GM12892 (cell line): ENCODE data around the gene LANCL3.

ENCODE experiments used
- POLR2A ChIP-seq: IDR thresholded peaks from 2 replicates; pipeline ENCODE4 v1.6.1; 2011; ENCODE audit warnings: low read depth, low read length, control low read depth
- TAF1 ChIP-seq: IDR thresholded peaks from 2 replicates; pipeline ENCODE4 v1.6.1; 2011; ENCODE audit warnings: low read depth, mild to moderate bottlenecking, control low read depth, low read length, borderline replicate concordance

DNA sequence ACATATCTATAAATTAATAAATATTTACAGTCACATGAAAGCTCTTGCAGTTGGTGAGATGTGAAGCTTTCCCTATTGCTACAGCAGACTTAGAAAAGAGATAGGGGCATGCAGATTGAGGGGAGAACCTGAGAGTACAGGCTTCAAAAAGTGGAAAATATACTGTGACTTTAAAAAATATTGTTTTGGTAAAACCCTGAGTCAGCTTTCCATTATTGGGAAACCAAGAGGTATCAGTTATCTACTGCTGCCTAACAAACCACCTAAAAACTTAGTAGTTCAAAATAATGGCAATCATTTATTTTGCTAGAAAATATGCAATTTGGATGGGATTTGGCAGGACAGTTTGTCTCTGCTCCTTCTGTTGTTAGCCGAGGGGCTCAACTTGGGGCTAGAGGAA lies 38.3 kb downstream of the LANCL3 start:
- TF ChIP-seq POLR2A (no peak), TAF1 (no peak)
